H1 (cell line): Measurements from ENCODE around the gene PLCB1. TPM values are rescaled to one million over a fixed set of nuclear protein-coding genes. Genes with fewer than 3 reads are reported as not detected.

Source experiments
- CTCF ChIA-PET: fragments of 300-600 bp; sonication (Branson Sonifier 250); formaldehyde crosslinking; loops from one replicate; lab custom pipeline; 2021; ENCODE audit not compliant: partially characterized antibody; lab: Charles Lee
- POLR2A ChIA-PET: fragments of 300-600 bp; sonication (Branson Sonifier 250); formaldehyde crosslinking; loops from one replicate; lab custom pipeline; 2021; ENCODE audit warnings: inconsistent platforms; ENCODE audit not compliant: partially characterized antibody; lab: Charles Lee
- DNase-seq, 2 experiments: peaks; one replicate each; pipeline versions ENCODE4 v3.0.0 to v3.0.0-alpha.2; 2010 to 2022; ENCODE audit warnings: low spot score in 2 of 2, low read depth in 1 of 2, mixed read lengths in 1 of 2
- FAIRE-seq: peaks from 2 replicates; lab custom pipeline; 2011; peaks lifted over from hg19 to GRCh38; lab: Jason Lieb, UNC
- H2AFZ ChIP-seq: 2 replicates; pipeline ENCODE4 v1.8.1; 2012; ENCODE audit warnings: low read length, inconsistent platforms
- H2AK5ac ChIP-seq: 2 replicates; pipeline ENCODE4 v1.6.1; 2013; ENCODE audit warnings: low read depth, low read length
- H2BK120ac ChIP-seq: replicated peaks from 2 replicates; pipeline ENCODE3; 2013; ENCODE audit warnings: low read depth, low read length, inconsistent platforms
- H2BK12ac ChIP-seq: 2 replicates; pipeline ENCODE4 v1.6.1; 2013; ENCODE audit warnings: low read depth, low read length
- H2BK15ac ChIP-seq: 2 replicates; pipeline ENCODE4 v1.6.1; 2013; ENCODE audit warnings: low read length
- H2BK20ac ChIP-seq: 2 replicates; pipeline ENCODE4 v1.6.1; 2013; ENCODE audit warnings: low read length
- H2BK5ac ChIP-seq: 2 replicates; pipeline ENCODE4 v1.6.1; 2013; ENCODE audit warnings: low read depth, low read length
- H3K14ac ChIP-seq: 2 replicates; pipeline ENCODE4 v1.6.1; 2013; ENCODE audit warnings: inconsistent platforms; ENCODE audit not compliant: insufficient read length
- H3K18ac ChIP-seq: 2 replicates; pipeline ENCODE4 v1.6.1; 2013; ENCODE audit warnings: low read length; ENCODE audit errors: extremely low read depth
- H3K23ac ChIP-seq: 2 replicates; pipeline ENCODE4 v1.6.1; 2013; ENCODE audit warnings: inconsistent platforms; ENCODE audit not compliant: insufficient read length
- H3K23me2 ChIP-seq: 2 replicates; pipeline ENCODE4 v1.6.1; 2013; ENCODE audit warnings: low read depth, low read length
- H3K27ac ChIP-seq: 2 replicates; pipeline ENCODE4 v1.6.1; 2011; ENCODE audit warnings: low read depth, low read length, inconsistent platforms
- H3K27me3 ChIP-seq, 4 experiments: replicated peaks in 1 of 4; 1 replicate in 1 of 4; 2 replicates in 3 of 4; pipeline versions ENCODE4 v1.6.1 to v1.8.1; 2011 to 2013; ENCODE audit warnings: low read length in 3 of 4, mild to moderate bottlenecking in 3 of 4, inconsistent platforms in 2 of 4, mixed read lengths in 2 of 4, moderate library complexity in 1 of 4; ENCODE audit not compliant: control insufficient read depth in 3 of 4, insufficient read depth in 3 of 4; ENCODE audit errors: extremely low read depth in 1 of 4
- H3K36me3 ChIP-seq, 4 experiments: 2 replicates each; pipeline versions ENCODE4 v1.6.1 to v1.8.1; 2011 to 2013; ENCODE audit warnings: mild to moderate bottlenecking in 4 of 4, low read length in 3 of 4, moderate library complexity in 2 of 4, control low read depth in 1 of 4, inconsistent platforms in 1 of 4; ENCODE audit not compliant: insufficient read depth in 4 of 4, control insufficient read depth in 2 of 4
- H3K4ac ChIP-seq: replicated peaks from 2 replicates; pipeline ENCODE3; 2013; ENCODE audit warnings: low read length, low read depth, mixed read lengths, inconsistent platforms; ENCODE audit not compliant: insufficient read length
- H3K4me1 ChIP-seq, 4 experiments: replicated peaks in 1 of 4; 1 replicate in 1 of 4; 2 replicates in 3 of 4; pipeline versions ENCODE4 v1.6.1 to v1.8.1; 2011 to 2013; ENCODE audit warnings: low read length in 3 of 4, inconsistent platforms in 2 of 4, mixed read lengths in 1 of 4; ENCODE audit not compliant: insufficient read depth in 4 of 4, control insufficient read depth in 3 of 4
- H3K4me2 ChIP-seq, 2 experiments: 2 replicates each; pipeline versions ENCODE4 v1.6.1 to v1.8.1; 2011 to 2013; ENCODE audit warnings: low read depth in 2 of 2, low read length in 2 of 2, control low read depth in 1 of 2, inconsistent platforms in 1 of 2, mild to moderate bottlenecking in 1 of 2; ENCODE audit not compliant: insufficient read depth in 1 of 2
- H3K4me3 ChIP-seq, 4 experiments: fragments of 200-600, 300-600 bp in 1 of 4; sonication (generic), shearing (Covaris generic), sonication (Bioruptor Twin) in 1 of 4; 2 replicates each; pipeline versions ENCODE4 v1.5.1 to v1.8.1; 2011 to 2016; ENCODE audit warnings: low read length in 4 of 4, low read depth in 3 of 4, control low read depth in 2 of 4, inconsistent platforms in 2 of 4, mild to moderate bottlenecking in 2 of 4, mixed read lengths in 1 of 4, moderate library complexity in 1 of 4; ENCODE audit not compliant: insufficient read depth in 2 of 4; ENCODE audit errors: extremely low read depth in 1 of 4
- H3K56ac ChIP-seq: replicated peaks from 2 replicates; pipeline ENCODE3; 2013; ENCODE audit warnings: low read depth, mild to moderate bottlenecking, mixed read lengths, low read length, inconsistent platforms; ENCODE audit not compliant: insufficient read length
- H3K79me1 ChIP-seq: 2 replicates; pipeline ENCODE4 v1.6.1; 2013; ENCODE audit warnings: low read depth, low read length, control low read depth
- H3K79me2 ChIP-seq, 2 experiments: 2 replicates each; pipeline versions ENCODE4 v1.6.1 to v1.8.1; 2012 to 2013; ENCODE audit warnings: low read length in 2 of 2, mild to moderate bottlenecking in 2 of 2, inconsistent platforms in 1 of 2; ENCODE audit not compliant: insufficient read depth in 2 of 2, control insufficient read depth in 1 of 2
- H3K9ac ChIP-seq, 4 experiments: replicated peaks in 1 of 4; 1 replicate in 1 of 4; 2 replicates in 3 of 4; pipeline versions ENCODE4 v1.6.1 to v1.8.1; 2011 to 2013; ENCODE audit warnings: low read depth in 3 of 4, low read length in 3 of 4, control low read depth in 2 of 4, mild to moderate bottlenecking in 2 of 4, moderate library complexity in 2 of 4, inconsistent platforms in 1 of 4; ENCODE audit errors: extremely low read depth in 1 of 4
- H3K9me3 ChIP-seq, 2 experiments: 2 replicates each; pipeline versions ENCODE4 v1.6.1 to v1.8.1; 2012 to 2013; ENCODE audit warnings: mild to moderate bottlenecking in 2 of 2, moderate library complexity in 2 of 2, control low read depth in 1 of 2, inconsistent platforms in 1 of 2, low read depth in 1 of 2, low read length in 1 of 2, mixed read lengths in 1 of 2; ENCODE audit not compliant: insufficient read depth in 2 of 2
- H4K20me1 ChIP-seq, 2 experiments: replicated peaks in 1 of 2; 2 replicates each; pipeline versions ENCODE3 to v1.8.1; 2011 to 2013; ENCODE audit warnings: inconsistent platforms in 2 of 2, low read length in 2 of 2, mild to moderate bottlenecking in 1 of 2; ENCODE audit not compliant: insufficient read depth in 2 of 2, control insufficient read depth in 1 of 2
- H4K5ac ChIP-seq: 2 replicates; pipeline ENCODE4 v1.6.1; 2013; ENCODE audit warnings: low read length, low read depth, mixed read lengths, inconsistent platforms; ENCODE audit not compliant: insufficient read length
- H4K8ac ChIP-seq: 2 replicates; pipeline ENCODE4 v1.8.0; 2013; ENCODE audit warnings: mild to moderate bottlenecking, moderate library complexity, low read length, inconsistent platforms; ENCODE audit not compliant: insufficient read depth; ENCODE audit errors: extremely low read depth
- H4K91ac ChIP-seq: replicated peaks from 2 replicates; pipeline ENCODE3; 2013; ENCODE audit warnings: low read length, mixed read lengths, inconsistent platforms; ENCODE audit not compliant: insufficient read length
- CBX5 ChIP-seq: fragments of 300-800, 300-1000 bp; sonication (generic); IDR thresholded peaks from 2 replicates; pipeline ENCODE4 v1.7.1; 2016; ENCODE audit warnings: antibody characterized with exemption, low read length, low read depth
- E2F6 ChIP-seq: IDR thresholded peaks from 2 replicates; pipeline ENCODE4 v1.6.1; 2012; ENCODE audit warnings: inconsistent platforms
- MAX ChIP-seq: IDR thresholded peaks from 2 replicates; pipeline ENCODE4 v1.6.1; 2012; ENCODE audit warnings: inconsistent platforms
- NANOG ChIP-seq: IDR thresholded peaks from 2 replicates; pipeline ENCODE4 v1.6.1; 2011; ENCODE audit warnings: low read length, low read depth, mild to moderate bottlenecking, inconsistent platforms; ENCODE audit not compliant: insufficient read depth, poor library complexity, severe bottlenecking
- TEAD4 ChIP-seq: IDR thresholded peaks from 2 replicates; pipeline ENCODE4 v1.6.1; 2012; ENCODE audit warnings: low read depth, low read length, inconsistent platforms, mixed read lengths
- ZNF274 ChIP-seq: IDR thresholded peaks from 2 replicates; pipeline ENCODE4 v1.7.0; 2012; ENCODE audit warnings: low read length, borderline replicate concordance; ENCODE audit errors: extremely low read depth
- WGBS, 2 experiments: shearing (Covaris generic) in 1 of 2; methylation state at CpG; one replicate each; pipeline versions ENCODE4 v1.1.6 to v1.1.7; 2013 to 2015; ENCODE audit warnings: low lambda C conversion rate in 2 of 2, mixed read lengths in 2 of 2, inconsistent platforms in 1 of 2, low coverage in 1 of 2, missing lambda C conversion rate in 1 of 2; ENCODE audit not compliant: insufficient replicate concordance in 2 of 2, insufficient coverage in 1 of 2, insufficient read length in 1 of 2; ENCODE audit errors: extremely low coverage in 1 of 2, missing lambda C conversion rate in 1 of 2; 5-methylcytosine and 5-hydroxymethylcytosine counted together
- polyA plus RNA-seq, 7 experiments: library from polyadenylated mRNA; depleted of rRNA in 3 of 7; stranded (reverse) in 5 of 7; unstranded in 2 of 7; fragments of >200 nt in 5 of 7; fragments of 200-250 nt in 2 of 7; gene quantifications; 1 replicate in 5 of 7; 2 replicates in 1 of 7; 4 replicates in 1 of 7; pipeline versions ENCODE4 v1.2.1 to v1.2.3, GENCODE V29; 2011 to 2013; ENCODE audit warnings: missing spikeins in 2 of 7, mixed read lengths in 2 of 7
- total RNA-seq: library from RNA; stranded (reverse); fragmentation: NEBNext Ultra II Directional; extraction: Animal tissue kit (Norgen Biotek cat#: 25700); gene quantifications from 2 replicates; pipeline ENCODE4 v1.2.1, GENCODE V29; 2021

Gene PLCB1
- total and polyA plus RNA-seq, 2 of the 8 experiments (the other 6 are each of a cell fraction or from before 2014, with no cell fraction given), result 2.6 to 9.1 TPM

- Histone ChIP-seq H3K56ac (no peak overlapping the region), H2BK20ac (no peak overlapping the region), H2BK15ac (no peak overlapping the region), H2BK12ac (no peak overlapping the region), H3K9me3 (no peaks in the 10 kb centered on the region), H3K9ac (no peak overlapping the region), H3K79me1 (no peaks in the 10 kb centered on the region), H3K4me2 (no peak overlapping the region), H2BK5ac (no peak overlapping the region), H3K14ac (no peak overlapping the region), H3K23ac (no peak overlapping the region), H3K18ac (no peak overlapping the region), H2BK120ac (no peak overlapping the region), H3K79me2 (no peaks in the 10 kb centered on the region), H3K4me3 (no peak overlapping the region), H3K27me3 (no peaks in the 10 kb centered on the region), H3K4me1 (peaks cover 0 to 3% (median 0%) of the 10 kb centered on the region in 4 experiments; a peak in 1 of 7 replicates), H3K4ac (no peak overlapping the region), H4K5ac (no peak overlapping the region), H2AK5ac (no peak overlapping the region), H2AFZ (no peak overlapping the region), H3K36me3 (no peaks in the 10 kb centered on the region), H4K8ac (no peak overlapping the region), H4K20me1 (no peaks in the 10 kb centered on the region), H4K91ac (no peak overlapping the region), H3K23me2 (no peaks in the 10 kb centered on the region), H3K27ac (no peak overlapping the region)
- 94% methylated on average over 5 of the region's 5 CpGs; no CpG with 5 or more reads in 1 of the 2 experiments for WGBS, 2 experiments
- TF ChIP-seq CBX5, result no peak
- TF ChIP-seq E2F6, result no peak
- TF ChIP-seq NANOG, result no peak
- TF ChIP-seq TEAD4, result no peak
- no peak for TF ChIP-seq ZNF274
- TF ChIP-seq MAX, result no peak
- ChIA-PET POLR2A (no interaction called here), CTCF (interaction anchor here (0.8 to 3.2 kb wide), 13 partner anchors 10 to 304 kb away, joined by 3 to 23 read pairs (median 6); no protein-coding TSS in a partner anchor)
- FAIRE-seq (no peak), DNase-seq (no peak)
These were observed 404.2 kb downstream of the PLCB1 start for GRCh38 chr20:8536262-8536618.
